ENCODE results near the gene SCAANT1. TPM values are rescaled to one million over a fixed set of nuclear protein-coding genes. Genes with fewer than 3 reads are reported as not detected.

Gene SCAANT1
- total RNA-seq, 1 experiment from 2014 or later, result not detected

DNA sequence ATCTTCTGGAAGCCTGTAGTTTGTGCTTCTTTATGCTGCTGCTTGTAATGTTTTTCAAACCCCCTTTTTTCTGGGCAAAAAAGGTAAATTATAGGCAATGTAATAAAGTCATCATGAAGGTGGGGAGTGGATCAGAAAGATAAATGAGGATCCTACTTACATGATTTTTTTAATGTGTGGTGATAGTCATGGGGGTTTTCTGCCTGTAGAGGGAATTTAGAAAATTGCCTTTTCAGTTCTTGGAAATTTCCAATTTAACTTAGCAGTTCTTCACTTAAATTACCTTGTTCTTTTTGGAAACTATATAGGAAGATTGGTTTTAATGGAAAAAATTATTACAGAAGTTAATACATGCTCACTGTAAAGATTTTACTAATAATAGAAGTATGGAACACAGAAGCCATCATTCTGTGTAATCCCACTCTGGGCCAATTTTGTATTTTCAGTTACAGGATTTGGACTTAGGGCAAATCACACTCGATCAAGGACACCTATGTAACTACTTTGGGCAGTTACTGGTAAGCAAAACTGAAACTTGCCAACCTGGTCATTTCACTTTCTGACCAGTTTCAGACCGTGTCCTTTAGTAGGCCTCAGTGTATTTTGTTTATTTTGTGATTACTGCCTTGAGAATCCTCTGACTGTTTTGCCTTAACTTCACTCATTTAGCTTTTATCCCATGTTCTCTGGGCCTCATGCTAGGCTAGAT, 10.5 kb upstream of the SCAANT1 start:
- Histone ChIP-seq H3K27me3 (replicated peaks) (no peaks in the 10 kb centered on the region), H3K36me3 (peaks cover 80% of the 10 kb centered on the region), H3K4me3 (no peak overlapping the region), H3K4me1 (replicated peaks) (peaks cover 9% of the 10 kb centered on the region), H3K9me3 (replicated peaks) (no peaks in the 10 kb centered on the region), H3K27ac (no peak overlapping the region)
- no peak for DNase-seq (ENCODE audit: low read depth in 1 of 2, low spot score in 2 of 2)

GRCh38 chr3:63921741-63922482, 9.7 kb upstream of the SCAANT1 start:
- DNase-seq (ENCODE audit: low read depth in 1 of 2, low spot score in 2 of 2), result no peak
- Histone ChIP-seq H3K27ac (no peak overlapping the region), H3K4me3 (no peak overlapping the region), H3K36me3 (peaks cover 86% of the 10 kb centered on the region), H3K9me3 (replicated peaks) (no peaks in the 10 kb centered on the region), H3K27me3 (replicated peaks) (no peaks in the 10 kb centered on the region), H3K4me1 (replicated peaks) (peaks cover 11% of the 10 kb centered on the region)

DNA sequence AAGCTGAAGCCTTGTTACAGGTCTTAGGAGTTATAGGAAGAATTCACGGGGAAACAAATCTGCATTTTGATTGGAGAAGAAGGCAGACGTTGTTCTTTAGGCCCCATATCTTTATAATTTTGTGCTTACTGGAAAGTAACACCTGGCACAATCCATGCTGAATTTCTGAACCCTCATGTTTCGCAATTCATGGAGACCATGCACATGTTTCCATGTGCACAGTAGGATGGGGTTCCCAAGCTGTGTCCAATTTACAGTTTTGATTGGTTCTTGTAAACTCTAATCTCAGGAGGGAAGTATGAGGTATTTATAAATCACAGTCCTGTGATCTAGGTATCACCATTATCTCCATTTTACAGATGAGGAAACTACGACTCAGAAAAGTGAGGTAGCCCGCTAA, 7.8 kb upstream of the SCAANT1 start:
- no peak overlapping the region for H3K4me3 ChIP-seq
- H3K9me3 ChIP-seq (replicated peaks), result no peaks in the 10 kb centered on the region
- DNase-seq (ENCODE audit: low read depth in 1 of 2, low spot score in 2 of 2), result no peak
- peaks cover 11% of the 10 kb centered on the region for H3K4me1 ChIP-seq (replicated peaks)
- H3K27ac ChIP-seq, result no peak overlapping the region
- no peaks in the 10 kb centered on the region for H3K27me3 ChIP-seq (replicated peaks)
- peaks cover 83% of the 10 kb centered on the region for H3K36me3 ChIP-seq

DNA sequence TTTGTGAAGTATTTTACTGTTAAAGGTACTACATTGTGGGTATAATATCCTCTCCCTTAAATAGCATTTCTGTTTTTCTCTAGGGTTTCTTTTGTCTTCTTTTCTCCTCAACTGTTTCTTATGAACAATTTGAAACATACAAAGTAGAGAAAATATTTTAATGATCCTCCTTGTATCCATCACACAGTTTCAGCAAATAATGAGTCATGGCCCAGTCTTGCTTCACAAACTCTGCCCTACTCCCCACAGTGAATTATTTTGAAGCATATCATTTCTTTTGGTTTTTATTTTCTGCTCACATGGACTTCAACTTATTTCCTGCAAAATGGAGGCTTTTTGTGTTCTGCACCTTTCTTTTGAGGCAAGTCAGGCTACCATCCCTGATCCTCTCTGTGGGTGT, 6.1 kb upstream of the SCAANT1 start:
- peaks cover 20% of the 10 kb centered on the region for H3K4me1 ChIP-seq (replicated peaks)
- peaks cover 85% of the 10 kb centered on the region for H3K36me3 ChIP-seq
- no peak overlapping the region for H3K4me3 ChIP-seq
- H3K9me3 ChIP-seq (replicated peaks), result no peaks in the 10 kb centered on the region
- H3K27me3 ChIP-seq (replicated peaks), result no peaks in the 10 kb centered on the region
- DNase-seq (ENCODE audit: low read depth in 1 of 2, low spot score in 2 of 2), result no peak
- H3K27ac ChIP-seq, result no peak overlapping the region

- no peak for DNase-seq (ENCODE audit: low read depth in 1 of 2, low spot score in 2 of 2)
- no peaks in the 10 kb centered on the region for H3K9me3 ChIP-seq (replicated peaks)
- H3K27me3 ChIP-seq (replicated peaks), result no peaks in the 10 kb centered on the region
- H3K27ac ChIP-seq, result no peak overlapping the region
- peaks cover 75% of the 10 kb centered on the region for H3K36me3 ChIP-seq
- no peak overlapping the region for H3K4me3 ChIP-seq
- peaks cover 45% of the 10 kb centered on the region for H3K4me1 ChIP-seq (replicated peaks)
These were observed 2.1 kb upstream of the SCAANT1 start for GRCh38 chr3:63914312-63914711.

- Histone ChIP-seq H3K9me3 (replicated peaks) (no peaks in the 10 kb centered on the region), H3K36me3 (peaks cover 61% of the 10 kb centered on the region), H3K27ac (peak overlapping the region; percentile 98), H3K4me1 (replicated peaks) (peaks cover 43% of the 10 kb centered on the region), H3K4me3 (peak overlapping the region; percentile 100), H3K27me3 (replicated peaks) (no peaks in the 10 kb centered on the region)
- DNase-seq (ENCODE audit: low read depth in 1 of 2, low spot score in 2 of 2), result peak; percentile 43 to 58
These were observed 795 bp upstream of the SCAANT1 start for GRCh38 chr3:63912768-63913588.

GRCh38 chr3:63911509-63911872, 692 bp downstream of the SCAANT1 start:
- H3K27me3 ChIP-seq (replicated peaks), result no peaks in the 10 kb centered on the region
- no peak for DNase-seq (ENCODE audit: low read depth in 1 of 2, low spot score in 2 of 2)
- H3K9me3 ChIP-seq (replicated peaks), result no peaks in the 10 kb centered on the region
- peak overlapping the region; percentile 100 for H3K4me3 ChIP-seq
- peaks cover 39% of the 10 kb centered on the region for H3K4me1 ChIP-seq (replicated peaks)
- H3K27ac ChIP-seq, result peak overlapping the region; percentile 98
- peaks cover 46% of the 10 kb centered on the region for H3K36me3 ChIP-seq

DNA sequence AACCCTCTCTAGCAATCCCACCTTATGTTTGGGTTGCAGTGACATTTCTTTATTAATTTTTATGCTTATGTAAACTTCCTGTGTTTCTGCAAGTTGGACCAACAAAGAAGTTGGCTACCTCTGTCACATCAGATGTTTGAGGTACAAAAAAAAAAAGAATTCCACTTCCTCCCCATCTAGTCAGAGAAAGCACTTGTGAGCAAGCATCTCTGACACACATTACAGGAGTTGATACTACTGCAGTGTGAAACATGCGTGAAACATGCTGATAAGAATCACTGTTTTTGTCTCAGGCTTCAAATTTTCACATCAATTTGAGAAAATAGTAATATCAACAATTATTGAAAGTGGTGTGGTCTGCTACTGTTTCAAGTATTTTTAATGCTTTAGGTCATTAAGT, 1.3 kb downstream of the SCAANT1 start:
- peak in 1 of 2 experiments; percentile 25 for DNase-seq (ENCODE audit: low read depth in 1 of 2, low spot score in 2 of 2)
- Histone ChIP-seq H3K4me3 (peak overlapping the region; percentile 100), H3K27me3 (replicated peaks) (no peaks in the 10 kb centered on the region), H3K4me1 (replicated peaks) (peaks cover 39% of the 10 kb centered on the region), H3K9me3 (replicated peaks) (no peaks in the 10 kb centered on the region), H3K27ac (peak overlapping the region; percentile 98), H3K36me3 (peaks cover 40% of the 10 kb centered on the region)

GRCh38 chr3:63910001-63910400, 2.2 kb downstream of the SCAANT1 start:
- Histone ChIP-seq H3K27ac (peak overlapping the region; percentile 98), H3K9me3 (replicated peaks) (no peaks in the 10 kb centered on the region), H3K4me1 (replicated peaks) (peaks cover 39% of the 10 kb centered on the region), H3K27me3 (replicated peaks) (no peaks in the 10 kb centered on the region), H3K4me3 (no peak overlapping the region), H3K36me3 (peaks cover 34% of the 10 kb centered on the region)
- DNase-seq (ENCODE audit: low read depth in 1 of 2, low spot score in 2 of 2), result no peak

GRCh38 chr3:63909431-63909830, 2.8 kb downstream of the SCAANT1 start:
- no peak overlapping the region for H3K27ac ChIP-seq
- no peak overlapping the region for H3K4me3 ChIP-seq
- peaks cover 30% of the 10 kb centered on the region for H3K36me3 ChIP-seq
- H3K27me3 ChIP-seq (replicated peaks), result no peaks in the 10 kb centered on the region
- DNase-seq (ENCODE audit: low read depth in 1 of 2, low spot score in 2 of 2), result no peak
- no peaks in the 10 kb centered on the region for H3K9me3 ChIP-seq (replicated peaks)
- peaks cover 39% of the 10 kb centered on the region for H3K4me1 ChIP-seq (replicated peaks)

DNA sequence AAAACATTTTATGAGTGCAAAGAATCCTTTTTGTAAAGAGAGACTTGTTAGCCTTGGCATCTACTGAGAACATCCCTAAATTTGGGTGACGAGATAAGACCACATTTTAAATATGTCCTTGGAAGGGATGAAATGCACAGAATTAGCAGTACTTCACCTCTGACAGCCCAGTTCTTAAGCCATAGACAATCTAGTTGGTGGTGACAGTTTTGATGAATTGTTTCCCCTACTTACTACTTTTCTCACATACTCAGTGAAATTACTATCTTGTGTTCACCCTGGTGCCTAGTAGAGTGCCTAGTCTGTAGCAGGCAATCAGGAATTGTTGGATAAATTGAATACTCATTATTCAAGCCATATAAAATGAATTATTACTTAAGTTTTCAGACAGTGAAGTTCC, 3.4 kb downstream of the SCAANT1 start:
- Histone ChIP-seq H3K27me3 (replicated peaks) (no peaks in the 10 kb centered on the region), H3K27ac (no peak overlapping the region), H3K36me3 (peaks cover 24% of the 10 kb centered on the region), H3K9me3 (replicated peaks) (no peaks in the 10 kb centered on the region), H3K4me3 (no peak overlapping the region), H3K4me1 (replicated peaks) (peaks cover 35% of the 10 kb centered on the region)
- DNase-seq (ENCODE audit: low read depth in 1 of 2, low spot score in 2 of 2), result no peak

GRCh38 chr3:63908081-63908736, 4.0 kb downstream of the SCAANT1 start:
- Histone ChIP-seq H3K36me3 (peaks cover 18% of the 10 kb centered on the region), H3K4me3 (no peak overlapping the region), H3K4me1 (replicated peaks) (peaks cover 36% of the 10 kb centered on the region), H3K9me3 (replicated peaks) (no peaks in the 10 kb centered on the region), H3K27ac (no peak overlapping the region), H3K27me3 (replicated peaks) (no peaks in the 10 kb centered on the region)
- DNase-seq (ENCODE audit: low read depth in 1 of 2, low spot score in 2 of 2), result no peak

- Histone ChIP-seq H3K27me3 (replicated peaks) (no peaks in the 10 kb centered on the region), H3K36me3 (peaks cover 19% of the 10 kb centered on the region), H3K9me3 (replicated peaks) (no peaks in the 10 kb centered on the region), H3K4me3 (no peak overlapping the region), H3K4me1 (replicated peaks) (peaks cover 32% of the 10 kb centered on the region), H3K27ac (no peak overlapping the region)
- DNase-seq (ENCODE audit: low read depth in 1 of 2, low spot score in 2 of 2), result no peak
These were observed 6.2 kb downstream of the SCAANT1 start for GRCh38 chr3:63905731-63906620.

All from SJSA1 (cell line).